B cell (primary cell): ENCODE measurements around the gene NXF2.

ENCODE experiments used
- CTCF ChIP-seq: fragments of 200-600 bp; IDR thresholded peaks from one replicate; pipeline ENCODE4 v1.8.0; 2022; ENCODE audit warnings: antibody characterized with exemption, mild to moderate bottlenecking
- EZH2 ChIP-seq: IDR thresholded peaks from 2 replicates; pipeline ENCODE4 v1.6.1; 2012; ENCODE audit warnings: borderline replicate concordance, low read depth, mild to moderate bottlenecking, moderate library complexity, low read length; ENCODE audit not compliant: insufficient read depth, poor library complexity, severe bottlenecking

- no peak for TF ChIP-seq CTCF
- TF ChIP-seq EZH2, result no peak
Observed at GRCh38 chrX:102339312-102340298, 92.6 kb downstream of the NXF2 start.
